Keratinocyte (primary cell): ENCODE results near the gene CD276. TPM values are rescaled to one million over a fixed set of nuclear protein-coding genes. Genes with fewer than 3 reads are reported as not detected.

ENCODE experiments used
- DNase-seq: peaks from one replicate; pipeline ENCODE4 v3.0.0-alpha.2; 2011; ENCODE audit warnings: low read depth, missing footprints, low spot score
- FAIRE-seq: peaks from 2 replicates; lab custom pipeline; 2011; peaks lifted over from hg19 to GRCh38; lab: Jason Lieb, UNC
- H2AFZ ChIP-seq: 2 replicates; pipeline ENCODE4 v1.6.0; 2012; ENCODE audit warnings: low read length, control low read depth, inconsistent platforms; ENCODE audit not compliant: control insufficient read depth
- H3K27ac ChIP-seq: 2 replicates; pipeline ENCODE4 v1.5.1; 2011; ENCODE audit warnings: low read length; ENCODE audit not compliant: control insufficient read depth, insufficient read depth
- H3K27me3 ChIP-seq: 3 replicates; pipeline ENCODE4 v1.6.0; 2011; ENCODE audit warnings: low read length; ENCODE audit not compliant: control insufficient read depth, insufficient read depth; ENCODE audit errors: extremely low read depth
- H3K36me3 ChIP-seq, 2 experiments: 2 replicates in 1 of 2; 3 replicates in 1 of 2; pipeline ENCODE4 v1.5.1; 2011; ENCODE audit warnings: low read length in 2 of 2, mild to moderate bottlenecking in 1 of 2; ENCODE audit not compliant: control insufficient read depth in 2 of 2, insufficient read depth in 2 of 2; ENCODE audit errors: extremely low read depth in 1 of 2
- H3K4me1 ChIP-seq: 3 replicates; pipeline ENCODE4 v1.5.1; 2011; ENCODE audit warnings: low read length; ENCODE audit not compliant: control insufficient read depth, insufficient read depth; ENCODE audit errors: extremely low read depth
- H3K4me2 ChIP-seq: 3 replicates; pipeline ENCODE4 v1.6.0; 2011; ENCODE audit warnings: low read depth, low read length; ENCODE audit not compliant: control insufficient read depth, insufficient read depth; ENCODE audit errors: extremely low read depth
- H3K4me3 ChIP-seq, 3 experiments: fragments of 200-600 bp in 1 of 3; sonication (generic) in 1 of 3; 2 replicates in 2 of 3; 3 replicates in 1 of 3; pipeline ENCODE4 v1.5.1; 2011 to 2016; ENCODE audit warnings: low read length in 3 of 3, mild to moderate bottlenecking in 3 of 3, control low read depth in 2 of 3, inconsistent platforms in 1 of 3, low read depth in 1 of 3, mixed read lengths in 1 of 3, mixed run types in 1 of 3, moderate library complexity in 1 of 3; ENCODE audit not compliant: control insufficient read depth in 2 of 3, insufficient read depth in 2 of 3; ENCODE audit errors: extremely low read depth in 1 of 3
- H3K79me2 ChIP-seq: 2 replicates; pipeline ENCODE4 v1.6.0; 2012; ENCODE audit warnings: low read length; ENCODE audit not compliant: control insufficient read depth, insufficient read depth
- H3K9ac ChIP-seq: 3 replicates; pipeline ENCODE4 v1.6.0; 2011; ENCODE audit warnings: low read length; ENCODE audit not compliant: control insufficient read depth, insufficient read depth; ENCODE audit errors: extremely low read depth
- H3K9me1 ChIP-seq: 3 replicates; pipeline ENCODE4 v1.6.0; 2011; ENCODE audit warnings: low read length; ENCODE audit not compliant: control insufficient read depth, insufficient read depth; ENCODE audit errors: extremely low read depth
- H3K9me3 ChIP-seq: 2 replicates; pipeline ENCODE4 v1.5.1; 2012; ENCODE audit warnings: low read depth, low read length; ENCODE audit not compliant: control insufficient read depth
- H4K20me1 ChIP-seq: 3 replicates; pipeline ENCODE4 v1.6.0; 2011; ENCODE audit warnings: low read length; ENCODE audit not compliant: control insufficient read depth, insufficient read depth; ENCODE audit errors: extremely low read depth
- EZH2 ChIP-seq: IDR thresholded peaks from one replicate; pipeline ENCODE4 v1.6.1; 2012; ENCODE audit warnings: inconsistent platforms, mild to moderate bottlenecking, low read length, moderate library complexity
- dilution Hi-C: fragments of 300-500 bp; cut with MboI; formaldehyde crosslinking; loops from one replicate; pipeline ENCODE4 v1.7.0; 2020; ENCODE audit warnings: low sequenced_read_pairs; ENCODE audit not compliant: extremely low pct_ligation_motif_present
- polyA plus RNA-seq, 5 experiments: library from polyadenylated mRNA; depleted of rRNA in 3 of 5; stranded (reverse) in 3 of 5; stranded (forward) in 1 of 5; unstranded in 1 of 5; fragments of >200 nt; gene quantifications; 1 replicate in 1 of 5; 2 replicates in 3 of 5; 3 replicates in 1 of 5; pipeline versions ENCODE4 v1.2.1 to v1.2.3, GENCODE V29; 2011 to 2012; ENCODE audit warnings: missing spikeins in 2 of 5, low read depth in 1 of 5, low replicate concordance in 1 of 5
- TF ChIP-seq, protein P1 (sequence below), 3 experiments: IDR thresholded peaks in 1 of 3; conservative IDR thresholded peaks in 1 of 3; optimal IDR thresholded peaks in 1 of 3; 2 replicates in 2 of 3; 3 replicates in 1 of 3; pipeline versions ENCODE3 to v1.5.1; 2011; ENCODE audit warnings: low read length in 3 of 3, mild to moderate bottlenecking in 3 of 3, moderate library complexity in 2 of 3, control low read depth in 1 of 3, inconsistent platforms in 1 of 3; ENCODE audit not compliant: insufficient read depth in 2 of 3; ENCODE audit errors: extremely low read depth in 1 of 3

Gene CD276
- polyA plus RNA-seq, 1 donor (not counting 4 experiments of a cell fraction or from before 2014, with no cell fraction given), result 62.9 TPM

DNA sequence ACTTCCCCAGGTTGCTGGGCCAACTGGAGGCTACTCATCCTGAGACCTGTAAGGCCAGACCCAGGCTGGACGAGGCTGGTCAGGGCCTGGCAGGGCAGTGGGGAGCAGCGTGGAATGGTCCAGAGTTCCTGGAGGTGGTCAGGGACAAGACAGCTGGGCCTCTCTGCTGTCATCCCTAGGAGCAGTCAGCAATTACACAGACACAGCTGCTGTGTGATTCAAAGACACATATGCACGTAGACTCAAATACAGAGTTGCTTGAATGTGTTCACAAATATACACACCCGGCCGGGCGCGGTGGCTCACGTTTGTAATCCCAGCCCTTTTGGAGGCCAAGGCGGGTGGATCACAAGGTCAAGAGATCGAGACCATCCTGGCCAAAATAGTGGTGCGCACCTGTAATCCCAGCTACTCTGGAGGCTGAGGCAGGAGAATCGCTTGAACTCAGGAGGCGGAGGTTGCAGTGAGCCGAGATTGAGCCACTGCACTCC is 1.5 kb upstream of the CD276 start:
- no peak overlapping the region for H3K9ac ChIP-seq
- no peak for TF ChIP-seq EZH2
- TF ChIP-seq, protein P1, sequence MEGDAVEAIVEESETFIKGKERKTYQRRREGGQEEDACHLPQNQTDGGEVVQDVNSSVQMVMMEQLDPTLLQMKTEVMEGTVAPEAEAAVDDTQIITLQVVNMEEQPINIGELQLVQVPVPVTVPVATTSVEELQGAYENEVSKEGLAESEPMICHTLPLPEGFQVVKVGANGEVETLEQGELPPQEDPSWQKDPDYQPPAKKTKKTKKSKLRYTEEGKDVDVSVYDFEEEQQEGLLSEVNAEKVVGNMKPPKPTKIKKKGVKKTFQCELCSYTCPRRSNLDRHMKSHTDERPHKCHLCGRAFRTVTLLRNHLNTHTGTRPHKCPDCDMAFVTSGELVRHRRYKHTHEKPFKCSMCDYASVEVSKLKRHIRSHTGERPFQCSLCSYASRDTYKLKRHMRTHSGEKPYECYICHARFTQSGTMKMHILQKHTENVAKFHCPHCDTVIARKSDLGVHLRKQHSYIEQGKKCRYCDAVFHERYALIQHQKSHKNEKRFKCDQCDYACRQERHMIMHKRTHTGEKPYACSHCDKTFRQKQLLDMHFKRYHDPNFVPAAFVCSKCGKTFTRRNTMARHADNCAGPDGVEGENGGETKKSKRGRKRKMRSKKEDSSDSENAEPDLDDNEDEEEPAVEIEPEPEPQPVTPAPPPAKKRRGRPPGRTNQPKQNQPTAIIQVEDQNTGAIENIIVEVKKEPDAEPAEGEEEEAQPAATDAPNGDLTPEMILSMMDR (optimal IDR thresholded peaks at IDR 0.05 in 1 of 3, IDR thresholded peaks at IDR 0.05 in 1 of 3, conservative IDR thresholded peaks at IDR 0.05 in 1 of 3; ENCODE audit: extremely low read depth in 1 of 3, insufficient read depth in 2 of 3, low read length in 3 of 3), result no peak
- no peaks in the 10 kb centered on the region for H4K20me1 ChIP-seq
- no peaks in the 10 kb centered on the region for H3K27me3 ChIP-seq
- peaks cover 2% of the 10 kb centered on the region for H3K9me1 ChIP-seq
- peaks cover 25% of the 10 kb centered on the region for H3K4me1 ChIP-seq
- dilution Hi-C loops, result loop anchor here (25.0 kb wide), 1 partner anchor 95 kb away; no protein-coding TSS in a partner anchor
- H3K79me2 ChIP-seq, result peaks cover 30% of the 10 kb centered on the region
- H2AFZ ChIP-seq, result no peak overlapping the region
- DNase-seq (no peak), FAIRE-seq (no peak)
- H3K4me2 ChIP-seq, result no peak overlapping the region
- H3K36me3 ChIP-seq, result no peaks in the 10 kb centered on the region
- no peak overlapping the region for H3K4me3 ChIP-seq
- H3K27ac ChIP-seq, result no peak overlapping the region
- no peaks in the 10 kb centered on the region for H3K9me3 ChIP-seq

DNA sequence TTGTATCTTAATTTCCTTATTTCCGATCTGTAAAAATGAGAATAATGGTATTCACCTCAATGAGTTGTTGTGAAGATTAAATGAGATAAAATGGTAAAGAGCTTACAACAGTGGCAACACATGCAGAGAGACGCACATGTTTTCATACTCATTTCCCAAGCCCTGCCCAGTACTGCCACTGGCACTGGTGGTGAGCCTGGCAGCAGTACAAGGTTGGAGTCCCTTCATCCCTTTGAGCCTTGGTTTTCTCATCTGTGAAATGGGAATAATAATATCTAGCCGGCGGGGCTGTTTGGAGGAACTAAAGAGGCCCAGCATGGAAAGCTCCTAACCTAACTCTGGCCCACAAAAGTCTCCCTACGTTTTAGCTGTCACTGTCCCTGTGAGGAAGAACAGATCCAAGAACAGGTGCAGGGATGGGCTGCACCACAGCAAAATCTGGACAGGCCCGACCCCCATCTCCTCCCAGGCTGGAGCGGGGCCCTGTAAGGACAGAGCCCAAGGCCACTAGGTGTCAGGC is 866 bp upstream of the CD276 start:
- H3K79me2 ChIP-seq, result peaks cover 37% of the 10 kb centered on the region
- no peaks in the 10 kb centered on the region for H3K36me3 ChIP-seq
- H3K27me3 ChIP-seq, result no peaks in the 10 kb centered on the region
- H3K27ac ChIP-seq, result no peak overlapping the region
- no peaks in the 10 kb centered on the region for H4K20me1 ChIP-seq
- H3K4me3 ChIP-seq, result no peak overlapping the region
- H3K9ac ChIP-seq, result peak overlapping the region; percentile 84
- FAIRE-seq, result no peak
- dilution Hi-C loops, result loop anchor here (25.0 kb wide), 1 partner anchor 96 kb away; no protein-coding TSS in a partner anchor
- H3K4me2 ChIP-seq, result peak overlapping the region; percentile 53
- H2AFZ ChIP-seq, result no peak overlapping the region
- TF ChIP-seq, protein P1 (optimal IDR thresholded peaks at IDR 0.05 in 1 of 3, IDR thresholded peaks at IDR 0.05 in 1 of 3, conservative IDR thresholded peaks at IDR 0.05 in 1 of 3; ENCODE audit: extremely low read depth in 1 of 3, insufficient read depth in 2 of 3, low read length in 3 of 3), result peak in 1 of 3 experiments; percentile 39
- TF ChIP-seq EZH2, result no peak
- H3K9me1 ChIP-seq, result peaks cover 4% of the 10 kb centered on the region
- peaks cover 31% of the 10 kb centered on the region for H3K4me1 ChIP-seq
- DNase-seq, result no peak
- H3K9me3 ChIP-seq, result no peaks in the 10 kb centered on the region
